ENCODE data around the gene IQGAP2.

- no peak for TF ChIP-seq JUN (IDR thresholded peaks at IDR 0.05; ENCODE audit: borderline replicate concordance, low read depth, low read length)
- no peak for TF ChIP-seq JUN (CRISPR knock-in tag; IDR thresholded peaks at IDR 0.05; ENCODE audit: borderline replicate concordance)
- TF ChIP-seq SMARCA4 (IDR thresholded peaks at IDR 0.05), result no peak
- no peak for TF ChIP-seq ZBTB34 (CRISPR knock-in tag; IDR thresholded peaks at IDR 0.05)
- TF ChIP-seq XRCC4 (IDR thresholded peaks at IDR 0.05; ENCODE audit: extremely low read depth, insufficient read depth, insufficient read length), result no peak
- no peak for TF ChIP-seq POLR2AphosphoS2 (IDR thresholded peaks at IDR 0.05; ENCODE audit: low read length)
- TF ChIP-seq SOX6 (IDR thresholded peaks at IDR 0.05), result no peak
- no peak for TF ChIP-seq CTCF (IDR thresholded peaks at IDR 0.05 in 2 of 3, conservative IDR thresholded peaks at IDR 0.05 in 1 of 3; ENCODE audit: insufficient read depth in 2 of 3, low read depth in 1 of 3, low read length in 3 of 3)
- no peak for TF ChIP-seq HCFC1 (IDR thresholded peaks at IDR 0.05; ENCODE audit: low read depth, low read length)
- TF ChIP-seq ZNF274 (IDR thresholded peaks at IDR 0.05; ENCODE audit: borderline replicate concordance, low read depth, low read length), result no peak
- no peak for TF ChIP-seq FOXA3 (CRISPR knock-in tag; conservative IDR thresholded peaks at IDR 0.05 in 1 of 2, IDR thresholded peaks at IDR 0.05 in 1 of 2)
These were observed 36.8 kb downstream of the IQGAP2 start for GRCh38 chr5:76439929-76440328.
